IPS-15b (cell line): Measurements from ENCODE around the gene ATXN2L.

ENCODE experiments used
- H3K27me3 ChIP-seq: one replicate; pipeline ENCODE4 v1.6.1; 2013; ENCODE audit warnings: low read length; ENCODE audit not compliant: control insufficient read depth, insufficient read depth
- H3K36me3 ChIP-seq: one replicate; pipeline ENCODE4 v1.6.1; 2013; ENCODE audit warnings: low read length; ENCODE audit not compliant: control insufficient read depth, insufficient read depth
- H3K4me1 ChIP-seq: one replicate; pipeline ENCODE4 v1.6.1; 2013; ENCODE audit warnings: mild to moderate bottlenecking, low read length; ENCODE audit not compliant: control insufficient read depth, insufficient read depth
- H3K4me3 ChIP-seq: one replicate; pipeline ENCODE4 v1.5.1; 2013; ENCODE audit warnings: low read depth, low read length
- H3K9ac ChIP-seq: one replicate; pipeline ENCODE4 v1.6.1; 2013; ENCODE audit warnings: low read depth, mild to moderate bottlenecking, low read length
- H3K9me3 ChIP-seq: one replicate; pipeline ENCODE4 v1.6.1; 2013; ENCODE audit warnings: mild to moderate bottlenecking, low read length; ENCODE audit not compliant: control insufficient read depth, insufficient read depth

ATXN2L gene

GRCh38 chr16:28882551-28883160, 59.9 kb downstream of the ATXN2L start:
- Histone ChIP-seq H3K36me3 (no peaks in the 10 kb centered on the region), H3K9ac (peak overlapping the region; percentile 37), H3K27me3 (peaks cover 8% of the 10 kb centered on the region), H3K9me3 (no peaks in the 10 kb centered on the region), H3K4me1 (peaks cover 11% of the 10 kb centered on the region), H3K4me3 (no peak overlapping the region)

GRCh38 chr16:28883221-28883996, 60.6 kb downstream of the ATXN2L start:
- peaks cover 11% of the 10 kb centered on the region for H3K4me1 ChIP-seq
- H3K9ac ChIP-seq = peak overlapping the region; percentile 37

GRCh38 chr16:28884045-28884444, 61.2 kb downstream of the ATXN2L start:
- H3K4me1 ChIP-seq = peaks cover 11% of the 10 kb centered on the region
- no peak overlapping the region for H3K4me3 ChIP-seq
- no peaks in the 10 kb centered on the region for H3K36me3 ChIP-seq
- H3K9me3 ChIP-seq = no peaks in the 10 kb centered on the region
- H3K9ac ChIP-seq = no peak overlapping the region
- peaks cover 8% of the 10 kb centered on the region for H3K27me3 ChIP-seq

More at GRCh38 chr16:28883221-28883996, 60.6 kb downstream of the ATXN2L start:
- H3K27me3 ChIP-seq = peaks cover 8% of the 10 kb centered on the region
- H3K36me3 ChIP-seq = no peaks in the 10 kb centered on the region
- H3K4me3 ChIP-seq = no peak overlapping the region
- H3K9me3 ChIP-seq = no peaks in the 10 kb centered on the region
